A673 (cell line): Measurements from ENCODE around the gene USP1. TPM values are rescaled to one million over a fixed set of nuclear protein-coding genes. Genes with fewer than 3 reads are reported as not detected.

Experiments used
- Bru-seq: library from RNA; stranded (reverse); fragments of 400-500 nt; gene quantifications from one replicate; lab custom pipeline; 2021; lab: Mats Ljungman, UMichigan
- BruChase-seq, 2 experiments: library from RNA; stranded (reverse); fragments of 400-500 nt; gene quantifications; one replicate each; lab custom pipeline; 2021; lab: Mats Ljungman, UMichigan
- BruUV-seq: library from RNA; stranded (reverse); fragments of 400-500 nt; replicated peaks from 2 replicates; lab custom pipeline; 2021; lab: Mats Ljungman, UMichigan
- CTCF ChIA-PET: fragments of 300-600 bp; sonication (Branson Sonifier 250); formaldehyde crosslinking; loops from one replicate; lab custom pipeline; 2022; ENCODE audit warnings: antibody characterized with exemption; lab: Charles Lee
- POLR2A ChIA-PET: fragments of 300-600 bp; sonication (Branson Sonifier 250); formaldehyde crosslinking; loops from one replicate; lab custom pipeline; 2022; ENCODE audit warnings: antibody characterized with exemption; ENCODE audit not compliant: low non-redundant PET; lab: Charles Lee
- DNase-seq: peaks from one replicate; pipeline ENCODE4 v3.0.0-alpha.2; 2015; ENCODE audit warnings: low spot score
- H3K27ac ChIP-seq: fragments of 200-600 bp; sonication (generic); 2 replicates; pipeline ENCODE4 v1.5.1; 2016; ENCODE audit warnings: mixed run types, low read depth, mild to moderate bottlenecking, mixed read lengths, antibody characterized with exemption, low read length; ENCODE audit not compliant: poor library complexity, severe bottlenecking
- H3K27me3 ChIP-seq: fragments of 200-600 bp; sonication (generic); replicated peaks from 2 replicates; pipeline ENCODE4 v1.6.1; 2017; ENCODE audit warnings: mixed run types, low read depth, mild to moderate bottlenecking, mixed read lengths, antibody characterized with exemption, low read length; ENCODE audit not compliant: insufficient read depth, poor library complexity
- H3K36me3 ChIP-seq: fragments of 200-600 bp; sonication (generic); 2 replicates; pipeline ENCODE4 v1.6.1; 2016; ENCODE audit warnings: mixed run types, mild to moderate bottlenecking, mixed read lengths, antibody characterized with exemption, low read length; ENCODE audit not compliant: insufficient read depth, poor library complexity, severe bottlenecking
- H3K4me1 ChIP-seq: fragments of 200-600 bp; sonication (generic); 2 replicates; pipeline ENCODE4 v1.6.1; 2017; ENCODE audit warnings: mixed run types, mild to moderate bottlenecking, mixed read lengths, antibody characterized with exemption, low read length; ENCODE audit not compliant: insufficient read depth, poor library complexity, severe bottlenecking
- H3K4me3 ChIP-seq: fragments of 200-600 bp; sonication (generic); 2 replicates; pipeline ENCODE4 v1.5.1; 2016; ENCODE audit warnings: low read depth, mixed run types, mild to moderate bottlenecking, mixed read lengths, low read length; ENCODE audit not compliant: poor library complexity, severe bottlenecking
- H3K9me3 ChIP-seq: fragments of 200-600 bp; sonication (generic); 2 replicates; pipeline ENCODE4 v1.6.1; 2016; ENCODE audit warnings: mixed run types, low read depth, mild to moderate bottlenecking, mixed read lengths, antibody characterized with exemption, low read length; ENCODE audit not compliant: poor library complexity, severe bottlenecking
- EZH2 ChIP-seq: fragments of 200-600 bp; sonication (generic); IDR thresholded peaks from 2 replicates; pipeline ENCODE4 v1.6.1; 2017; ENCODE audit warnings: borderline replicate concordance, low read depth, mild to moderate bottlenecking, mixed read lengths, antibody characterized with exemption, low read length; ENCODE audit not compliant: poor library complexity, severe bottlenecking
- intact Hi-C: fragments of 100-400 bp; cut with micrococcal nuclease; formaldehyde crosslinking; loops from one replicate; pipeline ENCODE4 v1.10.0; 2022; ENCODE audit not compliant: unreplicated experiment
- long read RNA-seq: library from polyadenylated mRNA; stranded (forward); transcript quantifications from one replicate; pipeline ENCODE4 v2.0.0, GENCODE V29; 2022
- total RNA-seq: library from RNA; stranded (reverse); gene quantifications from 2 replicates; pipeline ENCODE4 v1.2.3, GENCODE V29; 2021
- TF ChIP-seq, protein P1 (sequence below): fragments of 300-800, 200-600 bp; sonication (generic); conservative IDR thresholded peaks from 2 replicates; pipeline ENCODE4 v1.5.1; 2017; ENCODE audit warnings: low read depth, mild to moderate bottlenecking, antibody characterized with exemption, low read length, moderate library complexity, mixed read lengths

USP1 gene, protein sequence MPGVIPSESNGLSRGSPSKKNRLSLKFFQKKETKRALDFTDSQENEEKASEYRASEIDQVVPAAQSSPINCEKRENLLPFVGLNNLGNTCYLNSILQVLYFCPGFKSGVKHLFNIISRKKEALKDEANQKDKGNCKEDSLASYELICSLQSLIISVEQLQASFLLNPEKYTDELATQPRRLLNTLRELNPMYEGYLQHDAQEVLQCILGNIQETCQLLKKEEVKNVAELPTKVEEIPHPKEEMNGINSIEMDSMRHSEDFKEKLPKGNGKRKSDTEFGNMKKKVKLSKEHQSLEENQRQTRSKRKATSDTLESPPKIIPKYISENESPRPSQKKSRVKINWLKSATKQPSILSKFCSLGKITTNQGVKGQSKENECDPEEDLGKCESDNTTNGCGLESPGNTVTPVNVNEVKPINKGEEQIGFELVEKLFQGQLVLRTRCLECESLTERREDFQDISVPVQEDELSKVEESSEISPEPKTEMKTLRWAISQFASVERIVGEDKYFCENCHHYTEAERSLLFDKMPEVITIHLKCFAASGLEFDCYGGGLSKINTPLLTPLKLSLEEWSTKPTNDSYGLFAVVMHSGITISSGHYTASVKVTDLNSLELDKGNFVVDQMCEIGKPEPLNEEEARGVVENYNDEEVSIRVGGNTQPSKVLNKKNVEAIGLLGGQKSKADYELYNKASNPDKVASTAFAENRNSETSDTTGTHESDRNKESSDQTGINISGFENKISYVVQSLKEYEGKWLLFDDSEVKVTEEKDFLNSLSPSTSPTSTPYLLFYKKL
- 85.9 and 90.0 TPM in 2 replicates for total RNA-seq
- percentile 98 among the genes with signal in this experiment for Bru-seq, nascent RNA
- BruChase-seq, experiment 1, labeled RNA remaining after a 2-hour chase, result percentile 99 among the genes with signal in this experiment
- BruChase-seq, experiment 2, labeled RNA remaining after a 6-hour chase, result percentile 98 among the genes with signal in this experiment
- long read RNA-seq, transcript USP1-201 (9 exons, 3,996 nt), result major isoform, 122 of 152 reads
- long read RNA-seq, partial matches to known transcripts, result 8 of 152 reads
- long read RNA-seq, other reads (novel, unspliced or antisense), result 21 of 152 reads

DNA sequence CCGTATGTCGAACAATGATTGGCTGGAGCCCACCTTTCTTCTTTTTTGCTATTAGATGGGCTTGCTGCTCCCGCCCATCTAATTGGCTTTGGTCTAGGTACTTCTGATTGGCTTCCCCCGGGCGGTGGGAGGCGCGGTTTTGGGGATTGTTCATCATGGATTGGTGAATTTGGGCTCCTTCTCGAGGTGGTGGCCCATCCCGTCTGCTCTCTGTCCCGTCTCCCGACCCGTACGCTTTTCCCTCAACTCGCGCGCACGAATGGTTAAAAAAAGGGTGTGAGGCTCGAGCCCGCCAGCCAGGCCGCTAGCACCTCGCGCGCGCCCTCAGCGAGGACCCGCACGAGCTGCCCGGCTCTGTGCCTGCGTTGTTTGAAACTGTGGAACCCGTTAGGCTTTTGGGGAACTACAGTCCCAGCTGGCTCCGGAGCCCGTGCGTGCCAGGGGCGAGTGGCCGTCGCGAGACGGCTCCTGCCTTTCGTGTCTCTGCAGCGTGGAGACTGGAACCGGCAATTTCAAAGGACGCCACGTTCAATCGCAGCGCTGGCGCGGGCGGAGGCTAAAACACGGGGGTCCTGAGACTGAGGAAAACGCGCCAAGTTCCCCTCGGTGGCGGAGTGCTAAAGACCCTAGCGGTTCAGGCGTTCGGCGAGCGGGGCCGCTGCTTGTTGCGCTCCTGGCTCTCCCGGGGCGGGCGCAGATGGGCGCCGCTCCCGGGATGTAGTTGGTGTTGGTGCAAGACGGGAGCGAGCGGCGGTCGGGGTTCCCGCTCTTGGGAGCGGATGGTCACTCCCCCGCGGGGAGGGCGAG is at the start of gene USP1:
Gene USP1 (plus strand): TSS at position 584 of the 807 bp plus-strand sequence. CDS start 2,819 bp downstream, outside the sequence.
- BruUV-seq, result no TSS peak
- POLR2A ChIA-PET, result no interaction called here
- H3K4me3 ChIP-seq, result peak within 1 kb of the TSS; percentile 93
- CTCF ChIA-PET, result interaction anchor here (1.6 kb wide), 1 partner anchor 261 kb away, joined by 7 read pairs; no protein-coding TSS in a partner anchor
- H3K9me3 ChIP-seq, result no peaks in the 10 kb centered on the region
- no peaks in the 10 kb centered on the region for H3K27me3 ChIP-seq
- intact Hi-C loops, result loop anchor here (10.0 kb wide), 1 partner anchor 482 kb away; no protein-coding TSS in a partner anchor
- peak; percentile 93 for DNase-seq
- peaks cover 26% of the 10 kb centered on the region for H3K4me1 ChIP-seq
- H3K27ac ChIP-seq, result peak within 1 kb of the TSS; percentile 100
- TF ChIP-seq, protein P1, sequence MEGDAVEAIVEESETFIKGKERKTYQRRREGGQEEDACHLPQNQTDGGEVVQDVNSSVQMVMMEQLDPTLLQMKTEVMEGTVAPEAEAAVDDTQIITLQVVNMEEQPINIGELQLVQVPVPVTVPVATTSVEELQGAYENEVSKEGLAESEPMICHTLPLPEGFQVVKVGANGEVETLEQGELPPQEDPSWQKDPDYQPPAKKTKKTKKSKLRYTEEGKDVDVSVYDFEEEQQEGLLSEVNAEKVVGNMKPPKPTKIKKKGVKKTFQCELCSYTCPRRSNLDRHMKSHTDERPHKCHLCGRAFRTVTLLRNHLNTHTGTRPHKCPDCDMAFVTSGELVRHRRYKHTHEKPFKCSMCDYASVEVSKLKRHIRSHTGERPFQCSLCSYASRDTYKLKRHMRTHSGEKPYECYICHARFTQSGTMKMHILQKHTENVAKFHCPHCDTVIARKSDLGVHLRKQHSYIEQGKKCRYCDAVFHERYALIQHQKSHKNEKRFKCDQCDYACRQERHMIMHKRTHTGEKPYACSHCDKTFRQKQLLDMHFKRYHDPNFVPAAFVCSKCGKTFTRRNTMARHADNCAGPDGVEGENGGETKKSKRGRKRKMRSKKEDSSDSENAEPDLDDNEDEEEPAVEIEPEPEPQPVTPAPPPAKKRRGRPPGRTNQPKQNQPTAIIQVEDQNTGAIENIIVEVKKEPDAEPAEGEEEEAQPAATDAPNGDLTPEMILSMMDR, result no peak
- no peak for TF ChIP-seq EZH2
- peaks cover 15% of the 10 kb centered on the region for H3K36me3 ChIP-seq

DNA sequence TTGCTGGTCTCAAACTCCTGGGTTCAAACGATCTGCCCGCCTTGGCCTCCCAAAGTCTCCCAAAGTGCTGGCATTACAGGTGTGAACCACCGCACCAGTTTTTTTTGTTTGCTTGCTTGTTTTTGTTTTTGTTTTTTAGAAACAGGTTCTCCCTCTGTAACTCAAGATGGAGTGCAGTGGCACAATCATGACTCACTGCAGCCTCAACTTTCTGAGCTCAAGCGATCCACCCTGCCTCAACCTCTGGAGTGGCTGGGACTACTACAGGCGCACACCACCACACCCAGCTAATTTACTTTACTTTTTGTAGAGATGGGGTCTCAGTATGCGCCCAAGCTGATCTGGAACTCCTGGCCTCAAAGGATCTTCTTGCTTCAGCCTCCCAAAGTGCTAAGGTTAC is 47.3 kb upstream of the USP1 start:
- Histone ChIP-seq H3K4me1 (peaks cover 33% of the 10 kb centered on the region), H3K9me3 (no peaks in the 10 kb centered on the region), H3K4me3 (no peak overlapping the region), H3K36me3 (no peaks in the 10 kb centered on the region), H3K27ac (no peak overlapping the region), H3K27me3 (peaks cover 43% of the 10 kb centered on the region)
- TF ChIP-seq EZH2, result no peak
- TF ChIP-seq, protein P1, result no peak
- intact Hi-C loops, result no loop called here
- no peak for DNase-seq
- no TSS peak for BruUV-seq
- POLR2A ChIA-PET, result no interaction called here
- CTCF ChIA-PET, result interaction anchor here (0.6 kb wide), 2 partner anchors 71 to 199 kb away, joined by 3 to 4 read pairs; no protein-coding TSS in a partner anchor
